Measurements from ENCODE around the gene EXD3. TPM values are rescaled to one million over a fixed set of nuclear protein-coding genes. Genes with fewer than 3 reads are reported as not detected.

EXD3 gene
- total and polyA plus RNA-seq, 2 experiments from 2014 or later, result 32.3 to 72.1 TPM

DNA sequence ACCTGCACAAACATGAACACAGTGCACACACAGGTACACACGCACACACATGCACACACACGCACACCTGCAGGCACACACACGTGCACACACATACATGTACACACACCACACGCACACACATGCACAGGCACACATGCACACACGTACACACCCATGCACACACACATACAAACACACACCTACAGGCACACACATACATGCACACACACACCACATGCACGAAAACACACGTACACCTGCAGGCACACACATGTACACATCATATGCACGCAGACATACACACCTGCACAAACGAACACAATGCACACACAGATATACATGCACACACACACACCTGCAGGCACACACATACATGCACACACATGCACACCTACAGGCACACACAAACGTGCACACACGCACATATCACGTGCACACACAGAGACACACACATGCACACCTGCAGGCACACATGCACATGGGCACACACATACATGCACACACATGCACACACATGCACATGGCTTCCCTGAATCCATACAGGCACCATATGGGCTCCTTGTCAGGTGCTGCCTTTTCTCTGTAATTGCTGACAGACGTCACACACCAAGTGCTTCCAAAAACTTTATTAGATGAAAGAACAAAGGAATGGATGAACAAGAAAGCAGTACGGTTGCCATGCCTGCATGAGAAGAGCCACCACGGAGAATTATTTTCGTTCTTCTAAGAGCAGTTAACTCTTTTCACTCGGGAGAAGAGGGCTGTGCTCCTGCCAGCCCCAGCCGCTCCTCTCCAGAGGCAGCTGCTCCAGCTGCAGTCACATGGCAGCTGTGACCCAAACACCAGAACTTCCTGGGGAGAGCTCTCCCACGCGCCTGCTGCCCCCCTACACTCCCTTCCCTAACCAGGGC lies 57.2 kb downstream of the EXD3 start:
- no peaks in the 10 kb centered on the region for H3K9me3 ChIP-seq (ENCODE audit: low read depth)
- H3K36me3 ChIP-seq, result no peaks in the 10 kb centered on the region
- no peaks in the 10 kb centered on the region for H3K27me3 ChIP-seq
- no peak for DNase-seq (ENCODE audit: low read depth in 1 of 2, low spot score in 1 of 2)
- H3K4me1 ChIP-seq (ENCODE audit: low read depth), result no peaks in the 10 kb centered on the region
- no peak overlapping the region for H3K27ac ChIP-seq
- TF ChIP-seq, protein P1, sequence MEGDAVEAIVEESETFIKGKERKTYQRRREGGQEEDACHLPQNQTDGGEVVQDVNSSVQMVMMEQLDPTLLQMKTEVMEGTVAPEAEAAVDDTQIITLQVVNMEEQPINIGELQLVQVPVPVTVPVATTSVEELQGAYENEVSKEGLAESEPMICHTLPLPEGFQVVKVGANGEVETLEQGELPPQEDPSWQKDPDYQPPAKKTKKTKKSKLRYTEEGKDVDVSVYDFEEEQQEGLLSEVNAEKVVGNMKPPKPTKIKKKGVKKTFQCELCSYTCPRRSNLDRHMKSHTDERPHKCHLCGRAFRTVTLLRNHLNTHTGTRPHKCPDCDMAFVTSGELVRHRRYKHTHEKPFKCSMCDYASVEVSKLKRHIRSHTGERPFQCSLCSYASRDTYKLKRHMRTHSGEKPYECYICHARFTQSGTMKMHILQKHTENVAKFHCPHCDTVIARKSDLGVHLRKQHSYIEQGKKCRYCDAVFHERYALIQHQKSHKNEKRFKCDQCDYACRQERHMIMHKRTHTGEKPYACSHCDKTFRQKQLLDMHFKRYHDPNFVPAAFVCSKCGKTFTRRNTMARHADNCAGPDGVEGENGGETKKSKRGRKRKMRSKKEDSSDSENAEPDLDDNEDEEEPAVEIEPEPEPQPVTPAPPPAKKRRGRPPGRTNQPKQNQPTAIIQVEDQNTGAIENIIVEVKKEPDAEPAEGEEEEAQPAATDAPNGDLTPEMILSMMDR (IDR thresholded peaks at IDR 0.05; ENCODE audit: low read depth, low read length), result no peak
- H3K4me3 ChIP-seq, result no peak overlapping the region

DNA sequence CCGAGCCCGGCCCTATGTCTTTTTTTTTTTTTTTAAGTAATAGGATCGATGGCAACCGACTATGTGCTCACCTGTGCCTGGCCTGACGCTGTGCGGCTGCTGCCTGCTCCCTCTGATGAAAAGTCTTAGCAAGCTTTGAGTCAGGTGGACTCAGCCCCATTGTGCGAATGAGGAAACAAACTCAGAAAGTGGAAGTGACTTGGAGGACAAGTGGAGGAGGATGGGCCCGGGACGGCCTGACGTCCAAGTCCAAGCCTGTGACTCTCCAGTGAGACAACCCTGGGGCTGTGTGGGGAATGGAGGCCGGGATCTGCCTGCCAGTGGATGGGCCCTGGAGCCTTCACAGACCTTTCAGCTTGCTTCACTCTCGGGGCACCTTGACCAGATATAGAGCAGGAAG lies 57.9 kb downstream of the EXD3 start:
- no peaks in the 10 kb centered on the region for H3K27me3 ChIP-seq
- no peak overlapping the region for H3K27ac ChIP-seq
- DNase-seq (ENCODE audit: low read depth in 1 of 2, low spot score in 1 of 2), result no peak
- no peaks in the 10 kb centered on the region for H3K4me1 ChIP-seq (ENCODE audit: low read depth)
- no peaks in the 10 kb centered on the region for H3K9me3 ChIP-seq (ENCODE audit: low read depth)
- TF ChIP-seq, protein P1 (IDR thresholded peaks at IDR 0.05; ENCODE audit: low read depth, low read length), result no peak
- no peak overlapping the region for H3K4me3 ChIP-seq
- no peaks in the 10 kb centered on the region for H3K36me3 ChIP-seq

GRCh38 chr9:137359850-137360249 lies 63.1 kb downstream of the EXD3 start:
- TF ChIP-seq, protein P1 (IDR thresholded peaks at IDR 0.05; ENCODE audit: low read depth, low read length), result no peak
- DNase-seq (ENCODE audit: low read depth in 1 of 2, low spot score in 1 of 2), result no peak

DNA sequence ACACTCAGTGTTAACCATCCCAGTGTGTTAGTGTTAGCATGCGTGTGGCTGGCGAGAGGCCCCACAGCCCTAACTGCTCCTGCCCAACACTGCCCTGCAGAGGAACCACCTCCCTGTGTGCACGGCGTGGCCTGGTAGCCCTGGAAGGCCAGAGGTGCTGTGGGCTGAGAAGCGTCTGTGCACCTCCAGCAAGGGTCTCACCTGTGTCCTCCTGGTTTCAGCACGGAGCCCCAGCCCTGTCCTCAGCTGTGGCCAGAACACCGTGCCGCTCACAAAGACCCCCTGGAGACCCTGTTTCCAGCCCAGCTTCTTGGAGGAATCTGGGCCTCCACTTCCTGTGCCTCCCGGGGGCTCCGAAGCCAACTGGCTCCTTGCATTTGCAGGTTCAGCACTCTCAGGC lies 64.8 kb downstream of the EXD3 start:
- TF ChIP-seq, protein P1 (IDR thresholded peaks at IDR 0.05; ENCODE audit: low read depth, low read length), result no peak
- H3K36me3 ChIP-seq, result no peaks in the 10 kb centered on the region
- no peaks in the 10 kb centered on the region for H3K9me3 ChIP-seq (ENCODE audit: low read depth)
- H3K4me1 ChIP-seq (ENCODE audit: low read depth), result no peaks in the 10 kb centered on the region
- DNase-seq (ENCODE audit: low read depth in 1 of 2, low spot score in 1 of 2), result no peak
- no peaks in the 10 kb centered on the region for H3K27me3 ChIP-seq
- no peak overlapping the region for H3K4me3 ChIP-seq
- no peak overlapping the region for H3K27ac ChIP-seq

More at GRCh38 chr9:137359850-137360249, 63.1 kb downstream of the EXD3 start:
- H3K4me3 ChIP-seq, result no peak overlapping the region
- H3K36me3 ChIP-seq, result no peaks in the 10 kb centered on the region
- no peak overlapping the region for H3K27ac ChIP-seq
- H3K9me3 ChIP-seq (ENCODE audit: low read depth), result no peaks in the 10 kb centered on the region
- H3K27me3 ChIP-seq, result no peaks in the 10 kb centered on the region
- H3K4me1 ChIP-seq (ENCODE audit: low read depth), result no peaks in the 10 kb centered on the region

GRCh38 chr9:137357166-137357565 lies 65.8 kb downstream of the EXD3 start:
- no peak for DNase-seq (ENCODE audit: low read depth in 1 of 2, low spot score in 1 of 2)
- Histone ChIP-seq H3K27ac (no peak overlapping the region), H3K4me3 (no peak overlapping the region), H3K4me1 (ENCODE audit: low read depth) (no peaks in the 10 kb centered on the region), H3K9me3 (ENCODE audit: low read depth) (no peaks in the 10 kb centered on the region), H3K27me3 (no peaks in the 10 kb centered on the region), H3K36me3 (no peaks in the 10 kb centered on the region)
- TF ChIP-seq, protein P1 (IDR thresholded peaks at IDR 0.05; ENCODE audit: low read depth, low read length), result no peak

All from cardiac muscle cell (in vitro differentiated cells and primary cell).